GM18520 (cell line): ENCODE results near the gene NAALADL2.
"Not testable (repeated sequence)": the region's sequence is repeated elsewhere in the genome, so short reads cannot be mapped to it uniquely, and the experiment has no call there.

Experiments used
- ATAC-seq: cut with Tn5 transposase; IDR thresholded peaks from one replicate; pipeline ENCODE4 v1.9.1; 2021; ENCODE audit not compliant: unreplicated experiment

Gene NAALADL2

DNA sequence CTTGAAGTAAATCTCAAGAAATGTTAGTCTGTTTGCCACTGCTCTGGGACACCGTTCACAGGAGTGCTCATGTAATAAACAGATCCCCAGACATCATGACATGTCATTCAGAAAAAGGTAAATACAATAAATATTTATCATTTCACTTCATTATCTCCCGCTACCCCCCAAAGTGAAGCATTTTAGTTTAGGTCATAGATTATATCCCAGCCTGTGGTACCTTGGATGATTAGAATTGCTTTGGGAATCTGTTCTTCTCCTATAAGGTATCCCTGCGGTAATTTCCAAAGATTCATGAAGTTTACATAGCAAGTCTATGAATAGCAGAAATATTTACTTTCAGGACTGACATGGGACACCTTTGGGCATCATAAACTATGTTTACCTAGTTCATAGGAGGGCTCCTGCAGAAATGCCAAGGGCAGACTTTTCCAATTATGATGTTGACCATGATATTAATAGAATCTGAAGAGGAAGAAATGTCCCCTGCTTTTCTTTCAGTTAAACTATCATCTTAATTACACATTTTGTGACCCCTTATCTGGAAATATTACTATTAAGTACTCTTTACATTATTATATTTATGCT, 268.0 kb downstream of the NAALADL2 start:
- no peak for ATAC-seq

DNA sequence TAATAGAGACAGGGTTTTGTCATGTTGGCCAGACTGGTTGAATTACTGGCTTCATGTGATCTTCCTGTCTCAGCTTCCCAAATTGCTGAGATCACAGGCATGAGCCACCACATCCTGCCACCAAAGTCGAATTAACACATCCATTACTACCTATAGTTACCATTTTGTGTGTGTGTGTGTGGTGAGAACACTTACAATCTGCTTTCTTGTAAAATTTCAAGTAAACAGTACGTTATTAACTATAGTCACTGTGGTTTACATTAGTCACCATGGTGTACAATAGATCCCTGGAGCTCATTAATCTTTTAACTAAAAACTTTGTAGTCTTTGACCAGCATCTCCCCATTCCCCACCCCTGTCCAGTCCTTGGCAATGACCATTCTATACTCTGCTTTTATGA, 270.0 kb downstream of the NAALADL2 start:
- ATAC-seq: no peak

DNA sequence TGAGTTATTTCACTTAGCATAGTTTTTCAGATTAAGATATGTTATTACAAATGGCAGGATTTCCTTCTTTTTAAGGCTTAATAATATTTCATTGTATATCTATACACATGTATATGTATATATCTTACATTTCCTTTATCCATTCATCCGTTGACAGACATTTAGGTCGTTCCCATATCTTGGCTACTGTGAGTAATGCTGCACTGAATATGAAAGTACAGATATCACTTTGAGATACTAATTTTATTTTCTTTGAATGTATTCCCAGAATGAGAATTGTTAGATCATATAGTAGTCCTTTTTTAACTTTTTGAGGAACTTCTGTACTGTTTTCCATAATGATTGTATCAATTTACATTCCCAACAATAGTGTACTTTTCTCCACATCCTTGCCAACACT, 270.4 kb downstream of the NAALADL2 start:
- ATAC-seq: no peak

GRCh38 chr3:175131866-175132265, 272.7 kb downstream of the NAALADL2 start:
- ATAC-seq: not testable (repeated sequence)

DNA sequence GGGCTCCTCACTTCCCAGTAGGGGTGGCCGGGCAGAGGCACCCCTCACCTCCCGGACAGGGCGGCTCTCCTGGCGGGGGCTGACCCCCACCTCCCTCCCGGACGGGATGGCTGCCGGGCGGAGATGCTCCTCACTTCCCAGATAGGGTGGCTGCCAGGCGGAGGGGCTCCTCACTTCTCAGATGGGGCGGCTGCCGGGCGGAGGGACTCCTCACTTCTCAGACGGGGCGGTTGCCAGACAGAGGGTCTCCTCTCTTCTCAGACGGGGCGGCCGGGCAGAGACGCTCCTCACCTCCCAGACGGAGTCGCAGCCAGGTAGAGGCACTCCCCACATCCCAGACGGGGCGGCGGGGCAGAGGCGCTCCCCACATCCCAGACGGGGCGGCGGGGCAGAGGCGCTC, 273.6 kb downstream of the NAALADL2 start:
- ATAC-seq: not testable (repeated sequence)

DNA sequence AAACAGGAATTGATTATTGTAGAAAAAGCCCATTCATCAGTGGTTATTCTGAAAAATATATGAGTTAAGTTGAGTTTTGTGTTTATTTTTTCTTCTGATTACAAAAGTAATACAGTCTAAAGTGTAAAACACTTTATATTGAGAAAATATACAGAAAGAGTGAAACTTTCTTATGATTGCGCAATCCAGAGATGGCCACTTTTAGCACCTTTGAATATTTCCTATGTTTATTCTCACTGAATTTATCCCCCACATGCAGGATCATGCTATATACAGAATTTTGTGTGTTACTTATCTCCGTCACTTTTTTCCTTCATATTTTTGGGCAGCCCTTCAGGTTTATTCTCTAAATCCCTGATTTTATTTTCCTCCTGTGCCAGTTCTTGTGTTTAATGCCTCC, 285.2 kb downstream of the NAALADL2 start:
- ATAC-seq: no peak

- no peak for ATAC-seq
Observed at GRCh38 chr3:175146258-175146657, 287.1 kb downstream of the NAALADL2 start.

- peak; percentile 36 for ATAC-seq
Observed at GRCh38 chr3:175149675-175150074, 290.5 kb downstream of the NAALADL2 start.

DNA sequence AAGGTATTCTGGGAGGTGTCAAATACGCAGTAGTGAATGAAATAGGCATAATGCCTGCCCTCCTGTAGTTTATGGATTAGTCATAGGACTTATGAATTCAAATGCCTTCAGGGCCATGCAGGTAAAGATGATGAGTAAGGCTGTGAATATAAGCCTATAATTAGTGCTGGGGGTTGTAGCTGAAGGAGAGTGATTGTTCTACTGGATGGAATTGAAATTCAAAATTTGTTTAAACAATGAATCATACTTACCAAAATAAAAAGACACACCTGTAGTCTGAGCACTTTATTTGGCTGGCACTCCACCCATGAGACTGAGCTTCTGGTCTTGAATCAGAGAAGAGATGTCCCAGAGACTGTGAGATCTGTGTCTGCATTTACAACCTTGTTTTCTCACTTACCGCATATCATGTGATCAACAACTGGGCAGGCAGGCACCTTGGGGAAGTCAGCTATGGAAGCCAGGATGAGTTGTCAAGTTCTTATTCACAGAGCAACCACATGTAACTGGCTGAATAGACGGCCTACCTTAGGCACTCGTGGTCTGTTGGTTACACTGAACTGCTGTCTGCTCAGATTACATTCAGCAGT, 291.8 kb downstream of the NAALADL2 start:
- no peak for ATAC-seq

DNA sequence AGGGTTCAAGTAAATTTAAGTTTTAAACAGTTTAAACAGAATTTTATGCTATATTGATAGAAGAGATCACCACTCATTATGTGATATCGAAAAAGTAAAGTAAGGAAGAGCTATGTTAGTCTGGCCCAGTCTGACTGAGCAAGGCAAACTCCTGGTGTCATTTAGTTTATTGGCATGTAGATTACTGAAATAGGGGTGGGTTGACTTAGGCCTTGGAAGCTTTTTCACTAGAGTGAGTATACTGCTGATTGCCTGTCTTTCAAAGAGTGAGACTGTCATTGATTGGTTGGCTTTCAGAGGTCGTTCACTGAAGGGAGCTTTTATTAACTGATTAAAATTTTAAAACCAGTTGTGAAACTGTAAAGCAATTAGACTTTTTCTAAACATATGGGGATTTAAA, 294.5 kb downstream of the NAALADL2 start:
- ATAC-seq: no peak

DNA sequence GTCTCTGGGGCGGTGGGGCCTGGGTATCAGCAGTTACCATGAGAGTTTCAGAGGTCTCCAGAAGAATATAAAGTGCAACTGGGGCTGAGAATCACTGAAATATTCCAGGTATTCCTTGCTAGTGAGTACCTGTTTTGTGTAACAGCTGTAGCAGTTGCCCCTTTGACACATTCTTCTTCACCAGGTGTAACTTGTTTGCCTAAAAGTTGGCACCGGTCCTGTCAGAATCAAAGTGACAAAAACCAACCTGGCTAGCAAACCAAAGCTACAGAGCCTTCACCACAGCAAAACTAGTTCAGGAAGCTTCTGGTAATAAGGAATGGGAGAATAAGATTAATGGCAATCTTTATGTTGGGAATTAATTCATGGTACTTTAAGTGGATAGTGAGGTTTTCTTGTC, 296.0 kb downstream of the NAALADL2 start:
- ATAC-seq: no peak

- no peak for ATAC-seq
Observed at GRCh38 chr3:175159202-175159601, 300.1 kb downstream of the NAALADL2 start.

DNA sequence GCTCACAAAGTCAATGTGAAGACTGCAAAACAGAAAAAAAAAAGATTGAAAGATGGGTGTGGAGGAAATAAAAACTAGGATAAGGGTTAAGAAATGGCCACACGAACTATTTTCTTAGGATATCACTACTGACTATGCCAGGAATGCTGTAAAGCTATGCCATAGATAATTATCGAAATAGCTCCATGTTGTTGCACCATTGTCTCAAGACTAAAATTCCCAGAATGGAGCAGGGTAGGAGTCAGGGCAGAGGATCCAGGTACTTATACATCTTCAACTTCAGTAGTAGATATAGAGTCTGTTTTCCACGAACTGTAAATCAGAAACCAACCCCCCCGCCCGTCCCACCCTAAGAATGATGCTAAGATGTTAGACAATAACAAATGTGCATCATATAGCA, 302.2 kb downstream of the NAALADL2 start:
- no peak for ATAC-seq

DNA sequence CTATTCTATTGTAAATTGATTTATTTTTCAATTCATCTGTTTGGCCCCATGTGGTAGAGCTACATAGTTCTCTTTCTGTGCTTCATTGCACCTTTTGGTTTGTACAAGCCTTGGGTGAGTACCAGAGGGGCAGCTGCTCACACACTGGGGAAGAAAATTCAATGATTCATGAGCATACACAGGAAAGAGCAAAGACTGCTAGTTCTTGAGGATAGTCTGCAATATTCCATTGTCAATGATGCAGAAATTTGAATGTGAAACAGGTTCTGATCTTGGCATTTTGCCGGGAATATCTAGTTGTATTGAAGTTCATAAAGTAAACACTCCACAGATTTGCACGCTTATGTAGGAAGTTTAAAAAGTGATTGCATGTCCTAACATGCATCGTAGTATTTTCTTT, 304.6 kb downstream of the NAALADL2 start:
- no peak for ATAC-seq

- not testable (repeated sequence) for ATAC-seq
Observed at GRCh38 chr3:175173117-175173516, 314.0 kb downstream of the NAALADL2 start.

- no peak for ATAC-seq
Observed at GRCh38 chr3:175176556-175176955, 317.4 kb downstream of the NAALADL2 start.

GRCh38 chr3:175179055-175179454, 319.9 kb downstream of the NAALADL2 start:
- ATAC-seq: no peak

DNA sequence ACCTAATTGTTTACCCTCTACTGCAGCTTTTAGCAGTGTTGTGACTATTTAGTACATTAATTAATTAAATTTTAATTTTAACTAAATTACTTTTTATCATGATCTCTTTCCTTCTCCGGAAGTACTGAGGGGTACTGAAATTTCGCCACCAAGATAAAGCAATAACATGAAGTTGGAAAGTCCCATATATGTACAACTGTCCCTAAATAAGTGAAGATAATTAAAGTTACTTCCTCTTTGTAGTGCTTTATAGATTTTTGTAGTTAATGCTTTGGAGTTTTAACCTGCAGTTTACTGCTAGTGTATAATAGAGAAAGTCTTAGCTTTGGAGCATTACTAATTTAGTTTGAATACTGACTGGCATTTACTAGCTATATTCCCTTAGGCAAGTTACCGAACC, 325.3 kb downstream of the NAALADL2 start:
- no peak for ATAC-seq

GRCh38 chr3:175185903-175186302, 326.8 kb downstream of the NAALADL2 start:
- no peak for ATAC-seq

DNA sequence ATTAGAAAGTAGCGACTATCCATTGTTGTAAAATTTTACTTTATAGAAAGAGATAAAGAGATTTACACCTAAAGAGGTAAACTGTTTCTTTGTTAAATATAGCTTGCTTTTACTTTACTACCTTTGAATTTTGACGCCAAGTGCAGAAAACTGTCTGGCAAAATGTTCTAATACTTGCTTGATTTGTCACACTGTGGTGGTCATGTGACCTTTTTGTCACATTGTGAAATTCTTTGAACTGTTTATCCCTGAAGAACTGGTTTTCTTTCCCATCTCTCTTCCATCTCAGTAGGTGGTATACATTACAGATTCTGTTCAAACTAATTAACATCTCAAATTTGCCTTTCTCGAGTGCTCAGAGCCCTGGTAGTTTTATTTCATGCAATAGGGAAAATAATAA, 327.4 kb downstream of the NAALADL2 start:
- ATAC-seq: no peak

- no peak for ATAC-seq
Observed at GRCh38 chr3:175187586-175187985, 328.5 kb downstream of the NAALADL2 start.

GRCh38 chr3:175192536-175192935, 333.4 kb downstream of the NAALADL2 start:
- ATAC-seq: no peak
